Fibroblast of lung (primary cell): ENCODE data around the gene ILRUN. TPM values are rescaled to one million over a fixed set of nuclear protein-coding genes. Genes with fewer than 3 reads are reported as not detected.

Experiments used
- DNase-seq, 2 donors: peaks; one replicate each; pipeline versions ENCODE4 v3.0.0 to v3.0.0-alpha.2; 2010; ENCODE audit warnings: low read depth in 2 of 2
- H2AFZ ChIP-seq: 2 replicates; pipeline ENCODE4 v1.5.1; 2012; ENCODE audit warnings: low read length, control low read depth, inconsistent platforms
- H3K27ac ChIP-seq: 2 replicates; pipeline ENCODE4 v1.5.1; 2011; ENCODE audit warnings: low read length, control low read depth; ENCODE audit not compliant: insufficient read depth
- H3K27me3 ChIP-seq: 2 replicates; pipeline ENCODE4 v1.5.1; 2011; ENCODE audit warnings: mild to moderate bottlenecking, low read length; ENCODE audit not compliant: control insufficient read depth, insufficient read depth
- H3K36me3 ChIP-seq: 2 replicates; pipeline ENCODE4 v1.5.1; 2011; ENCODE audit warnings: low read length; ENCODE audit not compliant: control insufficient read depth, insufficient read depth
- H3K4me1 ChIP-seq: 2 replicates; pipeline ENCODE4 v1.5.1; 2011; ENCODE audit warnings: low read length; ENCODE audit not compliant: control insufficient read depth, insufficient read depth; ENCODE audit errors: extremely low read depth
- H3K4me2 ChIP-seq: 2 replicates; pipeline ENCODE4 v1.5.1; 2011; ENCODE audit warnings: low read length, control low read depth; ENCODE audit not compliant: insufficient read depth; ENCODE audit errors: extremely low read depth
- H3K4me3 ChIP-seq, 4 experiments: fragments of 200-600 bp in 1 of 4; sonication (generic) in 1 of 4; replicated peaks in 1 of 4; 2 replicates each; pipeline ENCODE4 v1.5.1; 2011 to 2016; ENCODE audit warnings: low read length in 4 of 4, low read depth in 3 of 4, mild to moderate bottlenecking in 3 of 4, control low read depth in 2 of 4, inconsistent platforms in 1 of 4, mixed read lengths in 1 of 4; ENCODE audit not compliant: insufficient read depth in 1 of 4; ENCODE audit errors: control extremely low read depth in 1 of 4
- H3K79me2 ChIP-seq: 2 replicates; pipeline ENCODE4 v1.5.1; 2012; ENCODE audit warnings: mild to moderate bottlenecking, low read length, inconsistent platforms; ENCODE audit not compliant: control insufficient read depth, insufficient read depth
- H3K9ac ChIP-seq: 2 replicates; pipeline ENCODE4 v1.5.1; 2011; ENCODE audit warnings: mild to moderate bottlenecking, low read length, control low read depth; ENCODE audit not compliant: insufficient read depth
- H3K9me3 ChIP-seq: 2 replicates; pipeline ENCODE4 v1.5.1; 2012; ENCODE audit warnings: low read depth, low read length; ENCODE audit not compliant: control insufficient read depth, insufficient read depth
- H4K20me1 ChIP-seq: 2 replicates; pipeline ENCODE4 v1.5.1; 2011; ENCODE audit warnings: low read length; ENCODE audit not compliant: control insufficient read depth, insufficient read depth; ENCODE audit errors: extremely low read depth
- EZH2 ChIP-seq: IDR thresholded peaks from 2 replicates; pipeline ENCODE4 v1.5.1; 2012; ENCODE audit warnings: low read length, control low read depth, mild to moderate bottlenecking; ENCODE audit errors: missing control alignments
- polyA plus RNA-seq, 2 donors: library from polyadenylated mRNA; depleted of rRNA in 1 of 2; stranded (reverse) in 1 of 2; unstranded in 1 of 2; fragments of >200 nt; gene quantifications; 2 replicates each; pipeline ENCODE4 v1.2.1, GENCODE V29; 2011 to 2012; ENCODE audit warnings: missing spikeins in 1 of 2
- total RNA-seq: library from RNA; depleted of rRNA; stranded (reverse); fragments of >200 nt; gene quantifications from 2 replicates; pipeline ENCODE4 v1.2.1, GENCODE V29; 2014
- TF ChIP-seq, protein P1 (sequence below), 2 donors: IDR thresholded peaks in 1 of 2; conservative IDR thresholded peaks in 1 of 2; 1 replicate in 1 of 2; 2 replicates in 1 of 2; pipeline ENCODE4 v1.5.1; 2011 to 2012; ENCODE audit warnings: low read length in 2 of 2, control low read depth in 1 of 2, inconsistent platforms in 1 of 2, low read depth in 1 of 2, mild to moderate bottlenecking in 1 of 2

The ILRUN gene
- total and polyA plus RNA-seq, 2 donors (not counting 1 experiment from before 2014, with no cell fraction given) = 44.1 to 60.1 TPM

DNA sequence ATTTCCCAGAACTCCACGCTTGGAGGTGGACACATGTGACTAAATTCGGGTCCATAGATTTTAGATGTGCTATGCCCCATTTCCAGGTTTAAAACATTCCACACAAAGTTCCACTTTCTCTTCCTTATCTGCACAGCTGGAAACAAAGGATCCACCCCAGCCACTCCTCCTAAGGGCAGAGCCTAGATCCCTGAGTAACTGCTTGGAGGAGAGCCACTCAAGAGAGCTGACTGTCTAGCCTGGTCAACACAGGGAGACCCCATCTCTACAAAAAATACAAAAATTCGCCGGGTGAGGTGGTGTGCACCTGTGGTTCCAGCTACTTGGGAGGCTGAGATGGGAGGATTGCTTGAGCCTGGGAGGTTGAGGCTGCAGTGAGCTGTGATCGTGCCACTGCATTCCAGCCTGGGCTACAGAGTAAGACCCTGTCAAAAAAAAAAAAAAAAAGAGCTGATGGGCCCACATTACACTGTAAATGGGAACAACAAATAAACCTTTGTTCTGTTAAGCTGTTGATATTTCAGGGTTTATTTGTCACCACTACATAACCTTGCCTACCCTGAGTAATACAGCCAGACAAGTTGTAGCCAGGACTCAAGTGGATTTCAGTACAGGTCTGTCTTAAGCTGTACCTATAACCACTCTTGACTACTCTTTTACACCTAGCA is 35.0 kb upstream of the ILRUN start:
- no peaks in the 10 kb centered on the region for H3K36me3 ChIP-seq

DNA sequence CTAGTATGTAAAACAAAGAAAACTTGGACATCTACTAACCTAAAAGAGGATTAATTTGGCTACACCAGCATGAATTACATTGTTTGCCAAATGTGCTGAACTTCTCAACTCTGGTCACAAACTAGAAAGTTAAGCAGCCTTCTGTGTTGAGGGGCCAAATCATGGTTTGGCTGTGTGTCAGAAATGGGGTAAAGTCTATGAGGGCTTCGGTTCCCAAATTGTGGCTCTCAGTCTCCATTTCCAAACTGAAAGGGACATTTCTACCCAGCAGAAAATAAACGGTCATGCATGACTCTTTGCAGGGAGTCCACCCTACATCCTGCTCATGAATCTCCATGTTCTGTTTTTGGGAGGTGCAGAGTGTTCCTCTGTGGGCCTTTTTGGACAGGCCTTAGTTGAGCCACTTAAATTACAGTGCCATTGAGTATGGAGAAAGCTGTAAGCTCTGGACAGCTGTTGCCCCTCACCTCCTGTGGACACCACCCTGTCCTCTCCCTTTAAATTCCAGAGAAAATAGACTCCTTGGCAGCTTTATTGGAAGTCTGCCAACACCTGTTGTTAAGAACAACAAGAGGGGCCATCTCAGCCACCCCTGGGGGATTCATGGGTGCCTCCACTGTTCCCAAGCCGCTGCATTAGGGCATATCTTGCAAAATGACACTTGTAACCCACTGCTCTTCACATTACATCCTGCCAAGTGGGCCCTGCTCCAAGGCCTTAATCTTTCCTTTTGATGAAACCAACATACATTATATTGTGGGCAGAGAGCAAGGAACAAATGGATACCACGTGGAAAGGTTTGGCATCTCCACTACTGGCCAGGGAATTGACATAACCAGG is 33.3 kb upstream of the ILRUN start:
- Histone ChIP-seq H3K36me3 (no peaks in the 10 kb centered on the region), H3K9me3 (no peaks in the 10 kb centered on the region), H3K4me1 (no peaks in the 10 kb centered on the region), H3K9ac (no peak overlapping the region), H3K79me2 (no peaks in the 10 kb centered on the region), H3K27ac (no peak overlapping the region), H3K4me3 (no peak overlapping the region), H3K27me3 (no peaks in the 10 kb centered on the region), H3K4me2 (no peak overlapping the region), H4K20me1 (no peaks in the 10 kb centered on the region), H2AFZ (no peak overlapping the region)
- TF ChIP-seq, protein P1, sequence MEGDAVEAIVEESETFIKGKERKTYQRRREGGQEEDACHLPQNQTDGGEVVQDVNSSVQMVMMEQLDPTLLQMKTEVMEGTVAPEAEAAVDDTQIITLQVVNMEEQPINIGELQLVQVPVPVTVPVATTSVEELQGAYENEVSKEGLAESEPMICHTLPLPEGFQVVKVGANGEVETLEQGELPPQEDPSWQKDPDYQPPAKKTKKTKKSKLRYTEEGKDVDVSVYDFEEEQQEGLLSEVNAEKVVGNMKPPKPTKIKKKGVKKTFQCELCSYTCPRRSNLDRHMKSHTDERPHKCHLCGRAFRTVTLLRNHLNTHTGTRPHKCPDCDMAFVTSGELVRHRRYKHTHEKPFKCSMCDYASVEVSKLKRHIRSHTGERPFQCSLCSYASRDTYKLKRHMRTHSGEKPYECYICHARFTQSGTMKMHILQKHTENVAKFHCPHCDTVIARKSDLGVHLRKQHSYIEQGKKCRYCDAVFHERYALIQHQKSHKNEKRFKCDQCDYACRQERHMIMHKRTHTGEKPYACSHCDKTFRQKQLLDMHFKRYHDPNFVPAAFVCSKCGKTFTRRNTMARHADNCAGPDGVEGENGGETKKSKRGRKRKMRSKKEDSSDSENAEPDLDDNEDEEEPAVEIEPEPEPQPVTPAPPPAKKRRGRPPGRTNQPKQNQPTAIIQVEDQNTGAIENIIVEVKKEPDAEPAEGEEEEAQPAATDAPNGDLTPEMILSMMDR (conservative IDR thresholded peaks at IDR 0.05 in 1 of 2, IDR thresholded peaks at IDR 0.05 in 1 of 2; ENCODE audit: low read depth in 1 of 2, low read length in 2 of 2) = no peak
- TF ChIP-seq EZH2 = no peak
- no peak for DNase-seq

More for the DNA sequence above, 35.0 kb upstream of the ILRUN start:
- H3K9ac ChIP-seq = no peak overlapping the region
- no peaks in the 10 kb centered on the region for H3K9me3 ChIP-seq
- no peak overlapping the region for H3K4me2 ChIP-seq
- H2AFZ ChIP-seq = no peak overlapping the region
- no peaks in the 10 kb centered on the region for H4K20me1 ChIP-seq
- H3K4me1 ChIP-seq = no peaks in the 10 kb centered on the region
- no peaks in the 10 kb centered on the region for H3K79me2 ChIP-seq
- no peak overlapping the region for H3K4me3 ChIP-seq
- H3K27ac ChIP-seq = no peak overlapping the region
- no peaks in the 10 kb centered on the region for H3K27me3 ChIP-seq
- TF ChIP-seq EZH2 = no peak
- TF ChIP-seq, protein P1 (conservative IDR thresholded peaks at IDR 0.05 in 1 of 2, IDR thresholded peaks at IDR 0.05 in 1 of 2; ENCODE audit: low read depth in 1 of 2, low read length in 2 of 2) = no peak
- no peak for DNase-seq

DNA sequence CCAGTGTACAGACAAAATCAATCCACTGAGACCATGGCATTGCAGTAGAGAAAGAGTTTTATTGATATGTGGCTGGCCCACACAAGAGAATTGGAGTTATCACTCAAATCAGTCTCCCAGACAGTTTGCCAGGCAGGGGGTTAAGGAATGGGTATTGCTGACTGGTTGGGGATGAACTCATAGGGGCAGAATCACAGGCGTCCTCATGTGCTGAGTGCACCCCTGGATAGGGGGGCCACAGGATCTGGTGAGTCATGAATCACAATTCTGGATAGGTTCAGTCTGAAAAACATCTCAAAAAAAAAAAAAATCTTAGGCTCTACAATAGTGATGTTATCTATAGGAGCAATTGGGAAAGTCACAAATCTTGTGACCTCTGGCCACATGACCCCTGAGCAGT is 29.5 kb upstream of the ILRUN start:
- Histone ChIP-seq H4K20me1 (no peaks in the 10 kb centered on the region), H3K27me3 (no peaks in the 10 kb centered on the region), H3K36me3 (no peaks in the 10 kb centered on the region), H3K9ac (no peak overlapping the region), H3K4me3 (no peak overlapping the region), H3K9me3 (no peaks in the 10 kb centered on the region), H2AFZ (no peak overlapping the region), H3K4me2 (no peak overlapping the region), H3K79me2 (no peaks in the 10 kb centered on the region), H3K27ac (no peak overlapping the region), H3K4me1 (peaks cover 3% of the 10 kb centered on the region)
- TF ChIP-seq EZH2 = no peak
- TF ChIP-seq, protein P1 (conservative IDR thresholded peaks at IDR 0.05 in 1 of 2, IDR thresholded peaks at IDR 0.05 in 1 of 2; ENCODE audit: low read depth in 1 of 2, low read length in 2 of 2) = no peak
- DNase-seq = no peak
